Activated CD4-positive, alpha-beta T cell treated with anti-CD3 and anti-CD28 coated beads, Interleukin-2, amount 10 ng/mL, durations not matched to agents 24 days and 14 days (primary cell): Measurements from ENCODE around the gene RTL5. TPM values are rescaled to one million over a fixed set of nuclear protein-coding genes. Genes with fewer than 3 reads are reported as not detected.

Experiments
- DNase-seq: peaks from one replicate; pipeline ENCODE4 v3.0.0; 2022
- H3K27ac Mint-ChIP-seq: one replicate; pipeline ENCODE4 v1.8.0; 2022; ENCODE audit warnings: mild to moderate bottlenecking, mixed read lengths
- H3K27me3 Mint-ChIP-seq: one replicate; pipeline ENCODE4 v1.8.0; 2022; ENCODE audit warnings: mixed read lengths
- H3K36me3 Mint-ChIP-seq: one replicate; pipeline ENCODE4 v1.8.0; 2022; ENCODE audit warnings: low read depth, mild to moderate bottlenecking, mixed read lengths
- H3K4me1 Mint-ChIP-seq: one replicate; pipeline ENCODE4 v1.8.0; 2021; ENCODE audit warnings: mixed read lengths
- H3K4me3 Mint-ChIP-seq: one replicate; pipeline ENCODE4 v1.8.0; 2022; ENCODE audit warnings: mild to moderate bottlenecking, moderate library complexity, mixed read lengths
- H3K9me3 Mint-ChIP-seq: one replicate; pipeline ENCODE4 v1.8.0; 2021; ENCODE audit warnings: mixed read lengths
- intact Hi-C: fragments of 100-400 bp; cut with micrococcal nuclease; formaldehyde crosslinking; loops from one replicate; pipeline ENCODE4 v1.15.1; 2023
- total RNA-seq: library from RNA; stranded (reverse); gene quantifications from 2 replicates; pipeline ENCODE4 v1.2.3, GENCODE V29; 2022

RTL5 gene
- total RNA-seq, 1 donor from 2014 or later, result 0.21 TPM

DNA sequence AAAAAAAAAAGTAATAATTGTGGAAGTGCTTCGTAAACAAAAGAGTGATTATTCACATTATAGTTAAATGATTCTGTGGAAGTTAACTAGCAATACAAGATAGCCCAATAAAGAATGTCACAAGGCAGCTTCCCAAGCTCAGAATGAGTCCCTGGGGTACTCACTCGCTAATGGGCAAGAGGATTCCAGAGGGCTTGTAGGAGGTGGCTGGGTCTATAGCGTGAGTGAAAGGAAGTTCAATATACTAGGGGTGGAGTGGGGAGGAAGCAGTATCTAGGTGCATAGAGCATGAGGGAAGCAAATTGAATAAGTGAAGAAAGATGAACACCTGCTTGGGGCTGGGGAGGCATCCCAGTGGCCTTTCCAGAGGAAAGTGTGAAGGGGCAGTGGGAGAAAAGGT, 42.5 kb downstream of the RTL5 start:
- H3K36me3 Mint-ChIP-seq, result no peaks in the 10 kb centered on the region
- no peaks in the 10 kb centered on the region for H3K4me1 Mint-ChIP-seq
- peaks cover 37% of the 10 kb centered on the region for H3K27me3 Mint-ChIP-seq
- peaks cover 3% of the 10 kb centered on the region for H3K9me3 Mint-ChIP-seq
- intact Hi-C loops, result no loop called here
- no peak overlapping the region for H3K27ac Mint-ChIP-seq
- no peak overlapping the region for H3K4me3 Mint-ChIP-seq
- no peak for DNase-seq

DNA sequence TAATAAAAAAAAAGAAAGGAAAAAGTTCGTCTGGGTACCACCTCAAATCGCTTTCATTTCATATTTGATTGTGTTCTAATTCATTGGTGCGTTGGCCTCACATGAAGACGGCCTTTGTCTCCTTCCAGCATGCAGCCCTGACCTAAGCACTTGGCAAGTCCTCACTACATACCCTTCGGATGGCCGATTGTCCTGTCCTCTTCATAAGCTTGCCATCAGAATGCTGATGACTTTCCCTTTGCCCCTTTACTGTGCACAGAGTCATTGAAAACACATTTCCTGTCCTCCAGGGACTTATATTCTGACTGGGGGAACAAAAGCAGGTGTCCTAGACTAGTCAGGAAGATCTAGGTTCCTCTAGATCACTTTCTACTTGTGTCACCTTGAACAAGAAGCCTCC, 43.0 kb downstream of the RTL5 start:
- intact Hi-C loops, result no loop called here
- H3K36me3 Mint-ChIP-seq, result no peaks in the 10 kb centered on the region
- H3K27ac Mint-ChIP-seq, result no peak overlapping the region
- peaks cover 3% of the 10 kb centered on the region for H3K9me3 Mint-ChIP-seq
- DNase-seq, result no peak
- H3K4me1 Mint-ChIP-seq, result no peaks in the 10 kb centered on the region
- no peak overlapping the region for H3K4me3 Mint-ChIP-seq
- H3K27me3 Mint-ChIP-seq, result peaks cover 39% of the 10 kb centered on the region

DNA sequence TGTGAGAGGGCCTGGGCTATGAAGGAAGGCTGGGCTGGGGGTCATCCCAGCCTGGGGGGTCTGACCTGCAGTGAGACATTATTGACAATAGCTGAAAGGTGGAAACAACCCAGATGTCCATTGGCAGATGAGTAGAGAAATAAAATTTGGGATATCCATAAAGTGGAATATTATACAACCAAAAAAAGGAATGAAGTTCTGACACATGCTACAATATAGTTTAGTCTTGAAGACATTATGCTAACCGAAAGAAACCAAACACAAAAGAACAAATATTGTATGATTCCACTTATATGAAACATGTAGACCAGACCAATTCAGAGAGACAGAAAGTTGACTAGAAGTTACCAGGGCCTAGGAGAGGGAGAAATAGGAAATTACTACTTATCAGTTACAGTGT, 44.7 kb downstream of the RTL5 start:
- no peaks in the 10 kb centered on the region for H3K36me3 Mint-ChIP-seq
- H3K9me3 Mint-ChIP-seq, result no peaks in the 10 kb centered on the region
- intact Hi-C loops, result no loop called here
- peaks cover 28% of the 10 kb centered on the region for H3K27me3 Mint-ChIP-seq
- H3K4me3 Mint-ChIP-seq, result no peak overlapping the region
- no peaks in the 10 kb centered on the region for H3K4me1 Mint-ChIP-seq
- no peak for DNase-seq
- H3K27ac Mint-ChIP-seq, result no peak overlapping the region

DNA sequence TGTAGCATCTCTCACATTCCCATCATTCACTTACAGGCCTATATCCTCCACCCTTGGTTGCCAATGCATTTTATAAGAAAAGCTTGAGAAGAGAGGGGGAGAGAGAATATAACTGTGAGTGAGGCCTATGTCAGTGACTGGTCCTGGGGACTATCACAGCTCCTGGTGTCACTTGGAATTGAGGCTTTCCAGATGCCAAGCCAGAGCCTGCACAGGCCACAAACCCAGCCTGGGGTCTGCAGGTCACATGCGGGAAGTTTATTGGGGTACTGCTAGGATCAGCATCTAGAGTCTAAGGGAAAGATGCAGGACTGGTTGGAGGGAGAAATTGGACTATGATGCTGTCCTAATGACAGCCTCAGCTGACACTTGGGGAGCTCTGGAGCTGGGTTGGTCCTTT, 47.6 kb downstream of the RTL5 start:
- no peaks in the 10 kb centered on the region for H3K36me3 Mint-ChIP-seq
- no peak overlapping the region for H3K27ac Mint-ChIP-seq

DNA sequence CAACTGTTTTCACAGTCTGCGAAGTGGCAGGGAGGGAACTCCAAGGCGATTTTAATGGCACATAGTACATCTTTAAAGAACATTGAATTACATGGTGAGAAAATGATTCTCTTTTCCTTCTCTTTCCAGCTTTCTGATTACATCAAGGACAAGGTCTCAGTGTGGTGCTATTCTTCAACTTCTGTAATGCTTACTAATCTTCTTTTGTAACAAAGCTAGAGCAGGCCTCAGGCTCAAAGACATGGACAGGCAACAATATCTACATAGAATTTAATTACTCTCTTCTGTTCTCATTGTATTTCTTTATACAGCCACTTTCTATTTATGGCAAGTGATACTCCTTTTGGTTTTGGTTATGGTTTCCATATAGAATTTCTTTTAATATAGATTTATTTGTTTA, 48.4 kb downstream of the RTL5 start:
- Mint-ChIP-seq H3K4me3 (no peak overlapping the region), H3K27ac (no peak overlapping the region), H3K9me3 (no peaks in the 10 kb centered on the region), H3K27me3 (peaks cover 28% of the 10 kb centered on the region), H3K4me1 (peaks cover 3% of the 10 kb centered on the region), H3K36me3 (no peaks in the 10 kb centered on the region)
- no peak for DNase-seq
- intact Hi-C loops, result no loop called here

More for the DNA sequence above, 47.6 kb downstream of the RTL5 start:
- H3K9me3 Mint-ChIP-seq, result no peaks in the 10 kb centered on the region
- H3K27me3 Mint-ChIP-seq, result peaks cover 28% of the 10 kb centered on the region
- H3K4me1 Mint-ChIP-seq, result no peaks in the 10 kb centered on the region
- intact Hi-C loops, result no loop called here
- H3K4me3 Mint-ChIP-seq, result no peak overlapping the region
- DNase-seq, result no peak

DNA sequence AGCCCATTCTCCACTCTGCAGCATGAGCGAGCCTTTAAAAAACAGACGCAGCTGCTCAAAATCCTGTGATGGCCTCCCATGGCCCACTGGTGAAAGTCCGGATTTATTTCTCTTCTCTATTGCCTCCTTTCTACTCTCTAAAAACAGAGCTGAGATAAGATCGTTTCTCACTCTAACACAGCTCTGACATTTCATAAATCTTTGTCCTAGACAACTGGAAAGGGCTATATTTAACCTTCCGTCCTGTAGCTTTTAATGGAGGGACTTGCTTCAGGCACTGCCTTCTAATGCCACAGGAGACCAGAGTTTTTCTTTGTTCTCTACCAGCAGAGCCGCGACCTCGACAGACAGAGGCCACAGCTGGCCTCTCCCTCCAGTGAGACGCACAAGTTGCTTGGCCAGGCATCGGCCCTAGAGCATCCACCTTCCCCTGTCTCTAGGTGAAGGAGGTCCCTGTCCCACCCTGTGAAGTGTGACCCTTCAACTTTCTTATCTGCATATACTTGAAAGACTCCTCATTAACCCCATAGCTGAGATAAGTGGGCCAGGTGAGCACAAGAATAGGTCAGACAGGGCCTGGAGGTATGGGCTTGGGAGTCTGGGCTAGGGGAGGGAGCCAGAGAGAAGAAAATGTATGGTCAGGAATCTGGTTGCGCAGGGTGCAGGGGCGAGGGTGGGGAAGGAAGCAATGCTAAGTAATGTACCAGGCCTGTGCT, 50.0 kb downstream of the RTL5 start:
- Mint-ChIP-seq H3K27ac (no peak overlapping the region), H3K4me1 (peaks cover 6% of the 10 kb centered on the region), H3K4me3 (no peak overlapping the region), H3K9me3 (no peaks in the 10 kb centered on the region), H3K27me3 (peaks cover 23% of the 10 kb centered on the region), H3K36me3 (no peaks in the 10 kb centered on the region)
- no peak for DNase-seq
- intact Hi-C loops, result no loop called here

DNA sequence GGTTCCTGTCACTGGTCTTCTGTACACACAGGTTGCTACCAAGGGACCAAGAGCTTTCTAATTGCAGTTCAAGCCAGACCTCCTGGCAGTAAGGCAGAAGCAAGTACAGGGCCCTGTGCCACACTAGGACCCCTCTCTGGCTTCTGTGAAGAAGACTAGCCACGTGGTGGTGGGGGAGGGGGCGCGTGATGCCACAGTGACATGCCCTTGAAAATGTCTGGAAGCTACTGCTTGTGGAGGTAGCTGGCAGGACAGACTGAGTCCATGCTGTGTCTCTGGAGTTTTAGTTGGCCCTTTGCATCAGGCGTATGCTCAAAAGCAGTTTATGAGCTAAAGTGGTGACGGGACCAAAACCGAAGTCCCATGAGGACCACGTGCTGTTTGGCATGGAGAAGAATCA, 50.9 kb downstream of the RTL5 start:
- H3K4me3 Mint-ChIP-seq, result no peak overlapping the region

DNA sequence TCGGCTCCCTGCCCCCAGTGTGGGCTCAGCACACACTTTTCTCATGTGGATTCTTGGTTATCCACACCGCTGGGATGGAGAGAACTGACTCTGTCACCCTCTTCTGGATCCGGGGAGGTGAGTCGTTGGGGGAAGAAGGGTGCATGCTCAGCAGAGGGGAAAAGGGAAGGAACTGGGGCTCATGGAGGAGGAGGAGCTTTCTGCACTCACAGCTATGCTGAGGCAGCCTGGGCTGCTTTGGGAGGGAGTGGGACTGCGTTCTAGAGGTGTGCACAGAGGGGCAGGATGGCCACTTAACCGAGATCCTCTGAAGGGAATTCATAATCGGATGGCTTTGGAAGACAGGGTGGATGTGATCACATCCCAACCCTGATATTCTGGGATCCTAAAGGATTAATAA, 51.6 kb downstream of the RTL5 start:
- Mint-ChIP-seq H3K4me3 (no peak overlapping the region), H3K27me3 (peaks cover 22% of the 10 kb centered on the region), H3K9me3 (no peaks in the 10 kb centered on the region), H3K36me3 (no peaks in the 10 kb centered on the region), H3K4me1 (peaks cover 6% of the 10 kb centered on the region), H3K27ac (no peak overlapping the region)
- no peak for DNase-seq
- intact Hi-C loops, result no loop called here

More for the DNA sequence above, 50.9 kb downstream of the RTL5 start:
- Mint-ChIP-seq H3K9me3 (no peaks in the 10 kb centered on the region), H3K4me1 (peaks cover 6% of the 10 kb centered on the region), H3K27ac (no peak overlapping the region), H3K27me3 (peaks cover 20% of the 10 kb centered on the region), H3K36me3 (no peaks in the 10 kb centered on the region)
- intact Hi-C loops, result no loop called here
- no peak for DNase-seq

DNA sequence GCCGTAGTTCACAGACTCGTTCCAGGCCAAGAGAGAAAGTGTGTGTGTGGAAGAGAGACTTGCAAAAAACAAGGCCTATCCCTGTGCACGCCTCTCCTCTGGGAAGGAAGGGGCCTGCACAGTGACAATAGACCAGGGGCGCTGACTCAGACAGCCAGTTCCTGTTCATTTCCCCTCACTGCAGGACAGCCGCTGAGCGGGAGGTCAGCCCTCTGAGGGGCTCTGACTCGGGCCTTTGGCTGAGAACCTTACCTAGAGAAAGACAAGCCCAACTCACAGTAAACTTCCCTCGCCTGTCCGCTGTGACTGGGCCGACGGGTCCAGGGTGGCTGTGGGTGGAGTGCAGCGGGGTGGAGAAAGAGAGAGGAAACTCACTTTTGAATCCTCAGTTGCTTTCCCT, 52.1 kb downstream of the RTL5 start:
- no peaks in the 10 kb centered on the region for H3K9me3 Mint-ChIP-seq
- peaks cover 22% of the 10 kb centered on the region for H3K27me3 Mint-ChIP-seq
- DNase-seq, result no peak
- no peaks in the 10 kb centered on the region for H3K36me3 Mint-ChIP-seq
- intact Hi-C loops, result no loop called here
- no peak overlapping the region for H3K4me3 Mint-ChIP-seq
- no peak overlapping the region for H3K27ac Mint-ChIP-seq
- peaks cover 6% of the 10 kb centered on the region for H3K4me1 Mint-ChIP-seq

DNA sequence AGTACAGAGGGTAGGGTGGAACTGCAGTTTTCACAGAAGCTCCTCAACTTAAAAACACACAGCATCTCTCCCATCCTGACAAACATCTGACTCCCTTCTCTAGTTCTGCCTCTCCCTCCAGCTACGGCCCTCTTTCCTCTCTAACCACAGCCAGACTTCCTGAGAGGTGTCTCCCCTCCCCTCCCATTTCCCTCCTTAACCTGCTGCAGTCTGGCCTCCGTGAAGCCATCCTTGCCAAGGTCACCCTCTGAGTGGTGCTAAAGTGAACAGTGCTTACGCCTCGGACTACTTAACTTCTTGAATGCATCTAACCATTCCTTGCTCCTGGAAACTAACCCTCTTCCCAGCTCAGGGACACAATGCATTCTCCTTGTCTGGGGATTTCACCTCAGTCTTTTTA, 53.3 kb downstream of the RTL5 start:
- Mint-ChIP-seq H3K4me1 (peaks cover 6% of the 10 kb centered on the region), H3K9me3 (no peaks in the 10 kb centered on the region), H3K27me3 (peaks cover 27% of the 10 kb centered on the region), H3K36me3 (no peaks in the 10 kb centered on the region), H3K4me3 (no peak overlapping the region), H3K27ac (no peak overlapping the region)
- intact Hi-C loops, result no loop called here
- DNase-seq, result no peak

Other genes starting within 250 kb of the RTL5 start
- gene NHSL2, start 221.1 kb downstream of the RTL5 start, total RNA-seq, result 0.07 and 0.19 TPM in 2 replicates
- gene PIN4, start 49.8 kb upstream of the RTL5 start, total RNA-seq, result 10.8 and 11.3 TPM in 2 replicates
- 8.1 and 8.3 TPM in 2 replicates for gene ERCC6L, start 107.1 kb upstream of the RTL5 start, total RNA-seq
- gene RPS4X, start 145.3 kb upstream of the RTL5 start, total RNA-seq, result 1,047 and 1,054 TPM in 2 replicates
- not detected in 2 replicates for gene CITED1, start 174.0 kb upstream of the RTL5 start, total RNA-seq